ENCODE data around the gene SRBD1. TPM values are rescaled to one million over a fixed set of nuclear protein-coding genes. Genes with fewer than 3 reads are reported as not detected.

The SRBD1 gene
- total RNA-seq, 2 donors from 2014 or later = 5.3 to 9.6 TPM

- no peak for DNase-seq (ENCODE audit: low spot score)
- H3K36me3 ChIP-seq = peaks cover 19% of the 10 kb centered on the region
- TF ChIP-seq, protein P1, sequence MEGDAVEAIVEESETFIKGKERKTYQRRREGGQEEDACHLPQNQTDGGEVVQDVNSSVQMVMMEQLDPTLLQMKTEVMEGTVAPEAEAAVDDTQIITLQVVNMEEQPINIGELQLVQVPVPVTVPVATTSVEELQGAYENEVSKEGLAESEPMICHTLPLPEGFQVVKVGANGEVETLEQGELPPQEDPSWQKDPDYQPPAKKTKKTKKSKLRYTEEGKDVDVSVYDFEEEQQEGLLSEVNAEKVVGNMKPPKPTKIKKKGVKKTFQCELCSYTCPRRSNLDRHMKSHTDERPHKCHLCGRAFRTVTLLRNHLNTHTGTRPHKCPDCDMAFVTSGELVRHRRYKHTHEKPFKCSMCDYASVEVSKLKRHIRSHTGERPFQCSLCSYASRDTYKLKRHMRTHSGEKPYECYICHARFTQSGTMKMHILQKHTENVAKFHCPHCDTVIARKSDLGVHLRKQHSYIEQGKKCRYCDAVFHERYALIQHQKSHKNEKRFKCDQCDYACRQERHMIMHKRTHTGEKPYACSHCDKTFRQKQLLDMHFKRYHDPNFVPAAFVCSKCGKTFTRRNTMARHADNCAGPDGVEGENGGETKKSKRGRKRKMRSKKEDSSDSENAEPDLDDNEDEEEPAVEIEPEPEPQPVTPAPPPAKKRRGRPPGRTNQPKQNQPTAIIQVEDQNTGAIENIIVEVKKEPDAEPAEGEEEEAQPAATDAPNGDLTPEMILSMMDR (IDR thresholded peaks at IDR 0.05) = no peak
These were observed 69.6 kb downstream of the SRBD1 start for GRCh38 chr2:45541450-45541849.

DNA sequence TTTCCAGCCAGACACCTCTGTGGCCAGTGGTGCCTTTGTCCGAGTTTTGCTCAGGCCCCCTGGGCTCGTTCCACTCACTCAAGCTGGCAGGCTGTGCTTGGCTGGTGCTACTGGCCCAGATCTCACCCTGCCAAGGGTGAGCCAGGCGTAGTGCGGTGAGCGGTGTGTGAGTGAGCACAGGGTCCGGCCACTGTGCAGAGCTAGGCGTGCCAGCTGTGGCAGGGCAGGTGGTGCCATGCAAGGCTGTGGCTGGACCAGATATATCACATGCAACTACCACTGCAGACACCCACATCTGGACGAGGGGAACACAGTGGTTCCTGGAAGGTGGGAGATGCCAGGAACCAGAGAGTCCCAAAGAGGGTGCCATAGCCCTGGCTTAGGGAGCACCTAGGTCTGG is 70.1 kb downstream of the SRBD1 start:
- H3K27me3 ChIP-seq = no peaks in the 10 kb centered on the region
- H3K4me3 ChIP-seq = no peak overlapping the region
- no peaks in the 10 kb centered on the region for H3K4me1 ChIP-seq
- H3K27ac ChIP-seq = no peak overlapping the region
- TF ChIP-seq, protein P1 (IDR thresholded peaks at IDR 0.05) = no peak
- H3K9me3 ChIP-seq = peaks cover 0 to 8% of the 10 kb centered on the region in 2 donors
- DNase-seq (ENCODE audit: low spot score) = no peak
- peaks cover 15% of the 10 kb centered on the region for H3K36me3 ChIP-seq

More at GRCh38 chr2:45541450-45541849, 69.6 kb downstream of the SRBD1 start:
- Histone ChIP-seq H3K4me3 (no peak overlapping the region), H3K4me1 (no peaks in the 10 kb centered on the region), H3K9me3 (peaks cover 0 to 8% of the 10 kb centered on the region in 2 donors), H3K27ac (no peak overlapping the region), H3K27me3 (no peaks in the 10 kb centered on the region)

GRCh38 chr2:45533771-45534170 is 77.3 kb downstream of the SRBD1 start:
- H3K4me1 ChIP-seq = no peaks in the 10 kb centered on the region
- H3K27ac ChIP-seq = no peak overlapping the region
- no peaks in the 10 kb centered on the region for H3K27me3 ChIP-seq
- DNase-seq (ENCODE audit: low spot score) = no peak
- no peaks in the 10 kb centered on the region for H3K9me3 ChIP-seq
- TF ChIP-seq, protein P1 (IDR thresholded peaks at IDR 0.05) = no peak
- H3K36me3 ChIP-seq = no peaks in the 10 kb centered on the region
- no peak overlapping the region for H3K4me3 ChIP-seq

DNA sequence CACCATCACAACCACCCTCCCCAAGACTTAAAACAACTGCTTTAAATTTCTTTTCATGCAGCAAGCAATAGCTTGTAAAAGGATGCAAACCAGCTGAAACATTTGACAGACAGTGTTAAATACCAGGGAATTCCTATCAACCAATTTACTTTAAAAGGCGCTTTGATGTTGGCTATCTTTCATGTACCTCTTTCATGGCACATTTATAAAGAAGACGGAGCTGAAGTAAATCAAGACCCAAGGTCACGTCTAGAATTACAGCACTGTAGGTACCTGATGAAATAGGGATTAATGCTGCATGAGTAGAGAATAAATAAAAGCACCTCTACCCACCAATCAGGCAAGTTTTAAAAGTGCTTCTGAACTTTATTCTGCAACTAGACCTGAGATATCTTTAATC is 78.9 kb downstream of the SRBD1 start:
- no peak overlapping the region for H3K27ac ChIP-seq
- no peaks in the 10 kb centered on the region for H3K4me1 ChIP-seq
- H3K36me3 ChIP-seq = no peaks in the 10 kb centered on the region
- TF ChIP-seq, protein P1 (IDR thresholded peaks at IDR 0.05) = no peak
- DNase-seq (ENCODE audit: low spot score) = no peak
- no peaks in the 10 kb centered on the region for H3K27me3 ChIP-seq
- H3K4me3 ChIP-seq = no peak overlapping the region
- no peaks in the 10 kb centered on the region for H3K9me3 ChIP-seq

DNA sequence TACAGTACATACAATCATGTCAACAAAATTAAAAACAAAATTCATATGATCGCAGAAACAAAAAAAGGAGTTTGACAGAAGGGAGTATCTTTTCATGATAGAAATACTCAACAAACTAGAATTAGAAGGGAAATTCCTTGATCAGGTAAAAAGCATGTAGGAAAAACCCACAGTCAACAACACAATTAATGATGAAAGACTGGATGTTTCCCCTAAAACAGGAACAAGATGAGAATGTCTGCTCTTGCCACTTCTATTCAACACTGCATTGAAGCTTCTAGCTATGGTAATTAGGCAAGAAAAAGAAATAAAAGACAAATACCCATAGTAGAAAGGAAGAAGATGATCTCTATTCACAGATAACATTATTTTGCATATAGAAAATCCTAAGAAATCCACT is 87.1 kb downstream of the SRBD1 start:
- DNase-seq (ENCODE audit: low spot score) = no peak
- Histone ChIP-seq H3K27ac (no peak overlapping the region), H3K36me3 (no peaks in the 10 kb centered on the region), H3K4me3 (no peak overlapping the region), H3K27me3 (no peaks in the 10 kb centered on the region), H3K4me1 (no peaks in the 10 kb centered on the region), H3K9me3 (no peaks in the 10 kb centered on the region)
- TF ChIP-seq, protein P1 (IDR thresholded peaks at IDR 0.05) = no peak

DNA sequence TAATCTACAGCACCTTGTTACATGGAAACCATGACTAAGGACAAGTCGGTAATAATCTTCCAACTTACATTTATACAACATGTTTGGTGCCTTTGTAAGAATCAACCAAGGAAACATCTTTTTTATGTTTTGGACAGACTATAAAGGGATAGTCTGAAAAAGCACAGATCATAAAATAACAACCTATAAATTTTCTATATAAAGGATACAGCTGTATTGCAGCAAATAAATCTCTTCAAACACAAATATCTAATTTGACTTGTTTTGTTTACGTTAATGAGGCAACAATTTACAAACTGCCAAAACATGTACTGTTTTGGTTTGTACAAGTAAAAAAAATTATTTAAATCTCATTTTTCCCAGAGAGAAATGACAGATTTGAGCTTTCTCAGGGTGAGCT is 92.5 kb downstream of the SRBD1 start:
- Histone ChIP-seq H3K36me3 (no peaks in the 10 kb centered on the region), H3K4me3 (no peak overlapping the region), H3K27me3 (no peaks in the 10 kb centered on the region), H3K9me3 (no peaks in the 10 kb centered on the region), H3K4me1 (no peaks in the 10 kb centered on the region), H3K27ac (no peak overlapping the region)
- TF ChIP-seq, protein P1 (IDR thresholded peaks at IDR 0.05) = no peak
- DNase-seq (ENCODE audit: low spot score) = no peak

Data from right atrium auricular region (tissue), 2 donors.